Central memory CD4-positive, alpha-beta T cell (primary cell): ENCODE measurements around the gene TMEM156.
"Not testable (repeated sequence)": the region's sequence is repeated elsewhere in the genome, so short reads cannot be mapped to it uniquely, and the experiment has no call there.

Source experiments
- DNase-seq: peaks from one replicate; pipeline ENCODE4 v3.0.0; 2022

TMEM156 gene

DNA sequence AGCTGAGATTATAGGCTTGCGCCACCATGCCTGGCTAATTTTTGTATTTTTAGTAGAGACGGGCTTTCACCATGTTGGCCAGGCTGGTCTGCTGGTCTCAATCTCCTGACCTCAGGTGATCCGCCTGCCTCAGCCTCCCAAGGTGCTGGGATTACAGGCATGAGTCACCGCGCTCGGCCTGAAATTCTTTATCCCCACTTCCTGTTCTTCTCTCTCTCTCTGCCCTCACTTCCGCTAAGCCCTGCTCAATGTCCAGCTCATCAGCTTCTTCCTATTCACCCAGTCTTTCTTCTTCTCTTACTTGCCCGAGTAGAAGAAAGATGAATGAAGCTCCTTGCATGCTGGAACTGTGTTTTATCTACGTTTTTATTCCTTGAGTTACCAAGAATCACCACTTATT lies 43.9 kb downstream of the TMEM156 start:
- DNase-seq, result not testable (repeated sequence)

DNA sequence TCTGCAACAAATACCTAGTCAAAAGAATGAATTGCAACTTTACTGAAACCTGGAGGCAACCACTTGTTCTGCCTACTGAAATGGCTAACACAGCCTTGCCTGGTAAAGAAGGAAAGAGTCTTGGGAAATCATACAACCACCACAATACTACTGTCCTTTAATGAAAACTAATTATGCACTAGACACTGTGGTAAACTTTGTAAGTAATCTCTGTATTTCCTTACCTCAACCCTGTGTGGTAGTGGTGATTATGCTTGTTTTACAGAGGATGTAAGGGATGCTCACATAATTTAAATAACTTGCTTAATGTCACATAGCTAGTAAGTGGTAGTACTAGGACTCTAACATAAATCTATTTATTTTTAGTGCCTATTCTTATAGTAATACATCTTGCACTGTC lies 44.7 kb downstream of the TMEM156 start:
- DNase-seq, result no peak

DNA sequence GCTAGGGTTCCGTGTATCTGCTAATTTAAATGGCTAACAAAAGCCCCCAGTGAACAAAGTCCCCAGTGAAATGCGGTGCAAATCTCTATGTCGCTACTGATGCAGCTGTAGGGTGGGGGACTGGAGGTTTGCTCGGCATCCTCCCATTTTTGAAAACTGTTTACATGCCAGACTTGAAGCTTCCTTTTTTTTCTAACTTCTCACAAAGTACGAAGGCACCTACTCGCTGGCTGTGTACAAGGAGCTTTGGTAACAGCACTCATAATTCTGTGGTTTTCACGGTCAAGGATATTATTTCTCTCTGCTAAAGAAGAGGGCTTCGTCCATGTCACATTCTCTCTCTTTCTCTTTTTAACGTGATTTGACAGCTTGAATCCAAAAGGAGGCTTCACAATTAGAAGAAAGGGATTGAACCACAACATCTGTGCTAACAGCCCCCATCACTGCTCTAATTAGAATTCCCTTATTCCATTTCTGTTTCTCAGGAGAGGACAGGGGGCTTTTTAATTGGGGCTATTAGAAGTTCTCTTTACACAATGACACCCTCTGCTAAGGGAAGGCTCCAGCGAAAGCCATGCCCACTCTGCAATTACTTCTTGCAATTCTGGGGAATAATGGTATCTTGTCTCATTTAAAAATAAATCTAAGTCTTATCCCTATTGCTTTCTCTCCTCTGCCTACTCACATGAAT lies 46.7 kb downstream of the TMEM156 start:
- DNase-seq, result peak; percentile 17

DNA sequence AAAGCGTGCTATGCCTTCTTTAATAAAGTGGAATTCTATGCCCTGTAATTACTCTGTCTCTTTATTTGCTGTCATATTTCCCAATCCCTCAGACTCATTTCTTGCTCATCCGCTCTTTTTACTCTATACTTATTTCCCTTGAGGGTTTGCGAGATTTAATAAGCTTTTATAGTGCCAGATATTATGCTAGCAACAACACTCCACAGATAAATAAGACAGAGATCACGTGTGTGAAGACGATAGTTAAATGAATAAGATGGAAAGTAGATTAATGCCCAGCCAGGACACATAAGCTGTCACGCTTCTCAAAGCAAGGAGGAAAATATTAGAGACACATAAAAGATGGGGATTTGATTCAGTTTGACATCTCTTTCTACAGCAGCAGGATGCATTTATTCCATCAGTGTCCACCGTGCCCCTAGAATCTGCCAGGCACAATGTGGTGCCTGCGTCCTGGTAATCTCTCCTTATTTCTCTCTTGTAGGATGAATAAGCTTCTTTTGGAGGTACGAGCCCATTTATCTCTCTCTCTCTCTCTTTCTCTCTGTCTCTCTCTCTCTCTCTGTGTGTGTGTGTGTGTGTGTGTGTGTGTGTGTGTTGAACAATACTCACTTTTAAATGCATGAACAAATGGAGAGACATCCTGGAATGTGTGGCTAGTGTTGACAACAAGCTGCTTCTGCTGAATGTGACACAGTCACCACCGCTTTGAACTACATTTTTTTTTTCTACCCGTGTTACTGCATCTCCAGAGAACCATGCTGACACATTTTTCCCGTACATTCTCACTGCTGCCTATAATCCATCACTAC lies 48.2 kb downstream of the TMEM156 start:
- DNase-seq, result no peak

DNA sequence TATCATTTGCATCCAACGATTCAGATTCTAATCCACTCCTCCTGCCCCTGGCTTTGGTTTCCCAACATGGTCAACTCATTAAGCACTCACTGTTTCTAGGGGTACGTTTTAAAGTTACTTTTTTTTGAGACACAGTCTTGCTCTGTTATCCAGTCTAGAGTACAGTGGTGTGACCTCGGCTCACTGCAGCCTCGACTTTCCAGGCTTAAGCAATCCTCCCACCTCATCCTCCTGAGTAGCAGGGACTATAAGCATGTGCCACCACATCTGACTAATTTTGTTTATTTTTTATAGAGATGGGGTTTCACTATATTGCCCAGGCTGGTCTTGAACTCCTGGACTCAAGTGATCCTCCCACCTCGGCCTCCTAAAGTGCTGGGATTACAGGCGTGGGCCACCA lies 48.9 kb downstream of the TMEM156 start:
- no peak for DNase-seq

DNA sequence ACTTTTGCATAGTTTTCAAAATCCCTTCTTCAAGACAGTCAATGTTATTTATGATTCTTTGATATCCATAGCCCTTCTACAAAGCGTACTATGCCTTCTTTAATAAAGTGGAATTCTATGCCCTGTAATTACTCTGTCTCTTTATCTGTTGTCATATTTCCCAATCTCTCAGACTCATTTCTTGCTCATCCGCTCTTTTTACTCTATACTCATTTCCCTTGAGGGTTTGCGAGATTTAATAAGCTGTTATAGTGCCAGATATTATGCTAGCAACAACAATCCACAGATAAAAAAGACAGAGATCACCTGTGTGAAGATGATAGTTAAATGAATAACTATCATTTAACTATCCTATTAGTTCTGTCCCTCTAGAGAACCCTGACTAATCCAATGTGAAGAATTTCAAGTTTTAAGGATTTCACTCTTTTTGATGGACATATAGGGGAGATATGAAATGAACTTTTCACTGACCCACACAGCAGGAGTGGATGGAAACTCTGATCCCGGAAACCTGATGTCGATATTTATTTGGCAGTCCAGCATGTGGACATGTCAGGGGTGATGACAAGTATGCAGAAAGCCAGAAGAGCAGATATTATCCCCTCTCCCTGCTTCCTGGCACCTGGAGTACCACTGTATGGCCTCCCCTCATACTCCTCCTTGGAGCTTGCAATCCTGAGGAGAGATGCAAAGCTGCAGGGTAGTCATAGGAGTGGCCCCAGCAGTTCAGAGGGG lies 49.7 kb downstream of the TMEM156 start:
- DNase-seq, result no peak

DNA sequence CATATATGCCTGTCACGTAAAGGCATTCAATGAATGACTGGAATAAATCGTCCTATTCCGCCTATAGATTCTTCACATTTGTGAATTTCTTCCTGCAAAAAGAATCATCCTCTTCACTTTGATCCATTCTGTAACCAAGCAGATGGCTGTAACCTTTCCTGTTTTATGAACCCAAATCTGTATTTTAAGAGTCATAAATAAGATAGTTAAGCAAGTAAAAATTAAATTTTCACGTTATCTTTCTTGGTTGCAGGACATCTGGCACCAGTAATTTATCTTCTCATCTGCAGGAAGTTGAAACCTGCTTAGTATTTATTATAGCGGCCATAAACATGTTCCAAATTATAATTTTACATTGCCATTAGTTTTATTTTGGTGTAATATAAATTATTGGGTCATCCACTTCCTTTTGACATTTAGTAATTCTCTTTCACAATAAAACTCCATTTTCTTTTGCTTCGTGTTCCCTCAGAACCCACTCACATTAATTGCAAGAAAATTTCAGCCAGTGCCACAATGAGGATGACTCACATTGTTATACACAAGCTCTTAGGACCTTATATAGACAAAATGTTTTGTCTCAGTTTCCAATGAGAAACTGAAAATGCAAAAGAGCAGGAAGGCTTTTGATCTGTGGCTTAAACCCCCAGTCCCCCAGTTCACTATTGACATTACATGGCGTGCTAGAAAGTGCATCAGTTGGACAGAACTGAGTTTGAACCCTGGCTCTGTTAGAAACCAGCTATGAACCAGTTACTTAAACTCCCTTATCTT lies 51.1 kb downstream of the TMEM156 start:
- no peak for DNase-seq

DNA sequence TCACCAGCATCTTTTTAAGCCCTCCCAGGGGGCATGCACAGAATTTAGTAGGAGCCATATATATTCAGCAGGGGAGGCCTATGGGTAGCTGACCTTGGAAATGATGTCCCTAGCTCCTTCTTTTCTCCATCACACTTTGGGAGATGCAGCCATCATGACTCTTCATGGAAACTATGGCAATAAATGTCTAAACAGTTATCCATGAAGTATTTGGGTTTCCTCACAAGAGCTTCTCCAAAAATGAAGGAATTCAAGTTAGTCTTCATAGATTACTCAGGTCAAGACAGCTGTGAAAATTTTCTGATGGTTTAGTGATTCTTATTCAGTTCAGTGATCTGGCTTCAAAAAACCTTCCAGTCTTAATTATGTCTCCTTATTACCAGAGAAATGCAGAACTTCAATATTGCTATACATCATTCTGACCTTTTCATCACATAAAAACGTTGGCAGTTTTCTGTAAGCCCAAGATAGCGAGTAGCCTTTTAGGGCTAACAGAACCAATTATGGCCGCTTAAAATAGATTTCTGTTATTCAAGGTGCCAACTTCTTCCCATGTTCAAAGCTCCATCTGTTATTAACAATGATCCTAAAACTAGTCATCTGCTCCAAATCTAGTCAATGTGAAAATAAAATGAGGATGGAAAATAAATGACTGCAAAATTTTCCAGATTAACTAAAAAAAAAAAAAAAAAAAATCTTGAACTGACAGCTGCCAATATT lies 52.5 kb downstream of the TMEM156 start:
- no peak for DNase-seq

DNA sequence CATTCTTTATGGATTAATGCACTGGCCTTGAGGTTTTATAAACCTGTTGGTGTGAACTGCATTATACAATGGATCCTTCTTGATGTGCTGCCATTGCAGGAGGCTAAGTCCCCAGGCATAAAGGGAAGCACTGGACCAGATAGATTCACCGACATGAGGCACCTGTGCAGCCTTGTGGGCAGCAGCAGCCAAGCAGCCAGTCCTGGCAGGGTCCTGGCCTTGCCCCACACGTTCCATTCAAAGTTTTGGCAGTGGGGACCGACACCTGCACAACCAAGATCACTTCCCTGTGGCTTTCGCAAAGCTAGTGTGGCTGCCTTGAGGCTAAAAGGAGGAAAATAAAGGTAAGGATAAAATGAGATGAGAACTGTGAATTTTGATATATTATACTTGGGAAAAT lies 53.1 kb downstream of the TMEM156 start:
- no peak for DNase-seq

DNA sequence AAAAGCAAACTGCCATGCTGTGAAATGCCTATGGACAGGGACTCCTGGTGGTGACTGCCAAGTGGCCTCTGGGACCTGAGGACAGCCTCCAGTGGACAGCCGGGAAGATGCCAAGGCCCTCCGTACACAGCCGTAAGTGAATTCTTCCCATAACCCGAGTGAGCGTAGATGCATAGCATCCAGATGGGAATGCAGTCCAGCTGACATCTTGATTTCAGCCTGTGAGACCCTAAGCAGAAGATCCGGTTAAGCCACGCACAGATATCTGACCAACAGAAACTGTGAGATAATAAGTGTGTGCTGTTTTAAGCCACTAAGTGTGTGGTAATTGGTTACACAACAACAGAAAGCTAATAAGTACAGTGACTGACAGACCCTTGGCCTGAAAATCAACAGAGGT lies 55.9 kb downstream of the TMEM156 start:
- DNase-seq, result no peak

DNA sequence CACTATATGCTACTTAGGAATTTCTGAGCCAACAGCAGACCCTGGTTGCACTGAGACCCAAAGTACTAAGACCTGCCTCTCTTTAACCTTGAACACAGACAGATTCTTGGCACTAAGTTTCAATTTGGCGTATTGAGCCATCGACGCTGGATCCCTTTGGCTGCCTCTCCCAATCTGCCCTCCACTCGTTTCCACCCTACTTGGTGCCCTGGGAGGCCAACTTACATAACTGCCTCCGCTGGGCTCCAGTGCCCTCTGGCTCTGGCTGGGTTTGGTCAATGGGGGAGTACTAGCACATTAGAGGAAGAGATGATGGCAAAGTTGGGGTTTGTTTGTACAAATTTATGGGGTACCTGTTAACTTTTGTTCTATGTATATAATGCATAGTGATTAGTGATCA lies 63.5 kb downstream of the TMEM156 start:
- DNase-seq, result no peak

DNA sequence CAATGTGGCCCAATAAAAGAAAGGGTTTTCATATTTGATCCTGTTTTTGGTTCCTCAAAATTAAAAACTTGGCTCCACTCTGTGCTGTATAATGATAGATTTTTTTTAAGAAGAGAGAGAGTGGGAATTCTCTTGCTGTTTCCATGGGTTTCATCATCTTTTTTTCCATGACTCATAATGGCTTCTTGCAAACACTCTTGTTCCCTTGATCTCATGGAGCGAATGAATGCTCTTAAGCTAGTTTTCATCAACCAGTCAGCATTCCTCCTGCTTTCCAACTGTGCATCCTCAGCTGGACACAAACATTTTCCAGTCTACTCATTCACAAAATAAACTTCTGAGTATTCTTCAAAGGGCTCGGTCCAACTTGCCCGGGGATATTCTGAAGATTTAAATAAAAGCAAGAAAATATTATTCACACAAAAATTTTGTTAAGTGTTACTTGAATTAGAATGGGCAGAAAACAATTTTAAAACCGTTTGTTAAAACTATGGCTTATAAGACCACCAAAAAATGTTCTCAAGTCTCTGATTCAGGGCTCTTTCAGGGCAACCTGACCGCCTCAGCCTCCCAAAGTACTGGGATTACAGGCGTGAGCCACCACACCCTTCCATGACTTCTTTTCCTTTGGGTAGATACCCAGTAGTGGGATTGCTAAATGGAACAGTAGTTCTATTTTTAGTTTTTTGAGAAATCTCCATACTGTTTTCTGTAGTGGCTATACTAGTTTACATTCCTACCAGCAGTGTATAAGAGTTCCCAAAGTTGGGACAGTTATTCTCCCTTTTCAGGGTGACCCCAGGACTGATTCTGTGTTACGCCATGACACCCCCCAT lies 64.7 kb downstream of the TMEM156 start:
- no peak for DNase-seq

DNA sequence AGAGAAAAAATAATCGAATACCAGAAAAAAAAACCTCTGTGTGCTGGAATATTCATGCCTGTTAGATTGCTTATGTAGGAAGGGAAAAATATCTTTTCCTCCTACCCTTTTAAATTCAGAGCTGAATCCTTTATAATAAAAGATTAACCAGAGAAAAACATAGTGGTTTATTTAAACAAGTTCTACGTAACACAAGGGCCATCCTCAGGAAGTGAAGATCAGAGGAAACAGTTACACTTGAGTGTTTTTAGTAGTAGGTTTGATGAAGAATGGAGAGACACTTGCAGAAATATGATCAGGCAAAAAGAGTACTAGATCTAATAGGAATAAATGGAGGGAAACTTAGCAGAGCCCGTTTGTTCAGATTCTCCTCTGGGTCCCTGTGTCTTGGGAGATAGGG lies 66.3 kb downstream of the TMEM156 start:
- DNase-seq, result no peak

DNA sequence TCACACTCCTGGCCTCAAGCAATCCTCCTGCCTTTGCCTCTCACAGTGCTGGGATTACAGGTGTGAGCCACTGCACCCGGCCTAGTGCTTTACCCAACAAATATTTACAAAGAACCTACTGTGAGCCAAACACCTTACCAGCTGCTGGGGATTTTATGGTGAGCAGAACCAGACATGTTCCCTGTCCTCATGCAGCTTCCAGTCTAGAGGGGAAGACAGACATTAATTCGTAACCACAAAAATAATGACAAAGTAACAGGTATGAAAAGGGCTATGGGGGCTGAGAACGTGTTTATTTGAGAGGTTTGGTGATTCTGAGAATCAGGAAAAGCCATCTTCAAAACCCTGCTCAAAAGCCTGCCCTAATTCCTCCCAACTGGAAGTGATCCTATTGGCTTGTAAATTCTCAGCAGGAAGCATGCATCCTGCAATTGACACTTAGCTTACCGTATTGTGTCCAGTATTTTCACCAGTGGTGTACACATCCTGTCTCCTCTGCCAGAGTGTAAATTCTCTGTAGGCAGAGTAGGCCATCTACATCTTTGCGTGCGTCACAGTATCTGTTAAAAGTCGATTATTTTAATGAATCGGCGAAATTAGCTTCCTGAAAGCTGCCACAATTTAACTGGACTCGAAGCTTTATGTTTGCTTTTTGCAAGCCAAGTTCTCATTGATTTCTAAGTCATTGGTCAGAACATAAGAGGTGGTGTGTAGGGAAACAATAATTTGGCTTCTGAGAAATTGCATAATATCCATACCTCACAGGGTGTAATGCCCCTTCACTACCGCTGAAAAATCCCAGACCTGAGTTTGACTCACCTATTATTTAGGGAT lies 67.0 kb downstream of the TMEM156 start:
- DNase-seq, result no peak

DNA sequence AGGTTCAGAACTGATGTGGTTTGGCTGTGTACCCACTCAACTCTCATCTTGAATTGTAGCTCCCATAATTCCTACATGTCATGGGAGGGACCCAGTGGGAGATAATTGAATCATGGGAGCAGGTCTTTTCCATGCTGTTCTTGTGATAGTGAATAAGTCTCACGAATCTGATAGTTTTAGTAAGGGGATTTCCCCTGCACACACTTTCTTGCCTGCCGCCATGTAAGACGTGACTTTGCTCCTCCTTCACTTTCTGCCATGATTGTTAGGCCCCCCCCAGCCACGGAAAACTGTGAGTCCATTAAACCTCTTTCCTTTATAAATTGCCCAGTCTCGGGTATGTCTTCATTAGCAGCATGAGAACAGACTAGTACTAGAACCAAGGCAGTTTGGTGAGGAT lies 73.0 kb downstream of the TMEM156 start:
- not testable (repeated sequence) for DNase-seq

DNA sequence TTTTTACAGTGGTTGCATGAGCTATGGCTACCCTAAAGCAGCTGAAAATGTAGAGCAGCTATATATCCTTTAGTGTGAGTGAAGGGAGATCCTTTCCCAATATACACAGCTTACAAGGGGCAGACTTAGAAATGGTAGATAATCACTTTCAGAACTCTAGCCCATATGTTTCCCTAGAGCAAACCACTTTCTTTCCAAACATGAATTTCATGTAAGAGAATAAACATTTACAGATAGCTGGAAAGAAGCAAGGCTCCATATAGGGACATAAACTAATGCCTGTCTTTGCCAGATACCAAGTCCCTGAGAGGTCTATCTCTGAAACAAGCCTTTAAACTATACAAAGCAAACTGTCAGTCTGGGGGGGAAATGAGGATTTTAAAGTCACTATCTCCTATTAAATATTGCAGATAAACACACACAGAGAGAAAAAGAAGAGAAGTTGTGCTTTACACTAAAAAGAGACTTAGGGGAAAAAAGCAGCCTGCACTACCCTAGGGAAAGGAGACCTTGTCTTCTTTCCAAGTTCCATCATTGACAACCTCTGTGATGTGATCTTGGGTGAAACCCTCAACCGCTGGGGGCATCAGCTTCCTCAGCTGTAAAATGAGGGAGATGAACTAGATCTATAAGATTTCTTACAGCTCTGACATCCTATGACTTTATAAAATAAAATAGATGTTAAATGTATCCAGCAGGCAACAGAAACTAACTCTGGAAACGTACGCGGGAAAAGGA lies 73.6 kb downstream of the TMEM156 start:
- no peak for DNase-seq

DNA sequence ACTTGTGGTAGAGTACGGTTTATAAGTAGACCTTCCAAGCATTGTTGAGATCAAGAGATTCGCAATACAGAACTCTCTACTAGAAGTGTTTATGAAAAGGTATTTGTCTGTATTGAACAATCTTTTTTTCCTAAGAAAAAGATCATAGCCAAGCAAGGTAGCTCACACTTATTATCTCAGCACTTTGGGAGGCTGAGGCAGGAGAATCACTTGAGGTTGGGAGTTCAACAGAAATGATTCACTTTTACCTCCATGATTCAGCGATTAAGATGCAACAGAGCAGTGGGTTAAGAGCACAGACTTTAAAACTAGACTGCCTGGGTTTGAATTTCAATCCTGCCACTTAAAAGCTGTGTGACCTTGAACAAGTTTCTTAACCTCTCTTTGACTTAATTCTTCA lies 74.3 kb downstream of the TMEM156 start:
- DNase-seq, result no peak

DNA sequence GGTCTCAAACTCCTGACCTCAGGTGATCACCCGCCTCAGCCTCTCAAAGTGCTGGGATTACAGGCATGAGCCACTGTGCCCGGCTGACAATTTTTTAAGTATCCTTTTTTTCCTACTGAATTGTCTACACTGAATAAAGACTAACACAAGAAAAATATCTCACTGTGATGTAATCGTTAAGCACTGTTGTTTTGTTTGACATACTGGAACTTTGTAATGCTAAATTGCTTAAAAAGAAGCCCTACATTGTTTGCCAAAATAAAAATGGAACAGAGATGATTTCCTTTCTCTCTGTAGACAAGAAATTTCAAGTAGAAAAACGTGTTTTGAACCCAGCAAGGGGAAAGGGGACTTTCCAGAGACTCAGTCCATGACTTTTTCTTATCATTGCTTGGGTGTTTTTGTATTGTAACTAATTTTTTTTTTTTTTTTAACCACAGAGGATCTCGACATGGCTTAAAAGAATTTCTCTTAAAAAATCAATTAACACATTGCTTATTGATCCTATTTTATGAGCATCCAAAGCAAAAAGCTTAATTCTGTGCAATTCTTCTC lies 74.9 kb downstream of the TMEM156 start:
- no peak for DNase-seq

DNA sequence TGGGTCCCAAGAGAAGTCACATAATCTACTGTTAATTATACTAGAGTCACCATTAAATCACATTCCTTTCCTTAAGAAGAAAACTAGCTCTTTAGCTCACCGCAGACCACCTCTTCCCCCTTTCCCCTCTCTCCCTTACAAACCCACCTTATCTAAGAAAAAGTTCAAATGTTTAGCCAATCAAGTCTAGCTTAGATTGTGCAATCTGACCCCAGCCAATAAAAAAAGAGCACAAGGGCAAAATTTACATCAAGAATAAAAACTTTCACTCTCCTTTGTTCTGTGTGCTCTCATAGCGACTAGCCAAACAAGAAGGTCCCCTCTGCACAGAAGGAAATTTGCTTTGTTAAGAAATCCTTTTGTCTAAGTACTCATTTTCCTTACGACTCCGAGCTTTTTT lies 76.3 kb downstream of the TMEM156 start:
- no peak for DNase-seq
